ENCODE data around the gene CASP10. TPM values are rescaled to one million over a fixed set of nuclear protein-coding genes. Genes with fewer than 3 reads are reported as not detected.

CASP10 gene
- total and polyA plus RNA-seq, 2 experiments from 2014 or later, result 1.6 to 11.0 TPM

- H3K4me2 ChIP-seq, result no peak overlapping the region
- no peaks in the 10 kb centered on the region for H3K9me2 ChIP-seq (replicated peaks; ENCODE audit: insufficient read depth)
- WGBS (ENCODE audit: low lambda C conversion rate, missing lambda C conversion rate), result 95% methylated on average over 12 of the region's 12 CpGs
- H2AFZ ChIP-seq, result no peak overlapping the region
- H3K27me3 ChIP-seq, result no peaks in the 10 kb centered on the region
- no peak overlapping the region for H3K27ac ChIP-seq
- TF ChIP-seq EZH2phosphoT487 (IDR thresholded peaks at IDR 0.05; ENCODE audit: low read depth, severe bottlenecking, unreplicated experiment) (no peak), CTCF (IDR thresholded peaks at IDR 0.05; ENCODE audit: poor library complexity) (no peak), EZH2 (IDR thresholded peaks at IDR 0.05; ENCODE audit: borderline replicate concordance) (no peak)
- no peaks in the 10 kb centered on the region for H3K9me3 ChIP-seq (ENCODE audit: low read depth)
- H3K4me3 ChIP-seq, result no peak overlapping the region
- H3K79me2 ChIP-seq, result no peaks in the 10 kb centered on the region
- peaks cover 7% of the 10 kb centered on the region for H3K4me1 ChIP-seq (ENCODE audit: insufficient read depth)
- H4K20me1 ChIP-seq (ENCODE audit: insufficient read depth, poor library complexity, severe bottlenecking), result no peaks in the 10 kb centered on the region
- H3K36me3 ChIP-seq (replicated peaks; ENCODE audit: insufficient read depth, low read depth), result no peaks in the 10 kb centered on the region
- DNase-seq (ENCODE audit: low spot score), result no peak
Measured at GRCh38 chr2:201208563-201209252, 25.8 kb downstream of the CASP10 start.

GRCh38 chr2:201215963-201216362, 33.0 kb downstream of the CASP10 start:
- Histone ChIP-seq H3K36me3 (replicated peaks; ENCODE audit: insufficient read depth, low read depth) (no peaks in the 10 kb centered on the region), H4K20me1 (ENCODE audit: insufficient read depth, poor library complexity, severe bottlenecking) (no peaks in the 10 kb centered on the region), H3K9me3 (ENCODE audit: low read depth) (no peaks in the 10 kb centered on the region), H3K9me2 (replicated peaks; ENCODE audit: insufficient read depth) (no peaks in the 10 kb centered on the region), H3K27me3 (no peaks in the 10 kb centered on the region), H3K27ac (no peak overlapping the region), H3K4me3 (no peak overlapping the region), H3K4me2 (no peak overlapping the region), H3K79me2 (no peaks in the 10 kb centered on the region), H2AFZ (no peak overlapping the region), H3K4me1 (ENCODE audit: insufficient read depth) (peaks cover 13% of the 10 kb centered on the region)
- 97% methylated on average over 4 of the region's 4 CpGs for WGBS (ENCODE audit: low lambda C conversion rate, missing lambda C conversion rate)
- DNase-seq (ENCODE audit: low spot score), result no peak
- TF ChIP-seq CTCF (IDR thresholded peaks at IDR 0.05; ENCODE audit: poor library complexity) (no peak), EZH2phosphoT487 (IDR thresholded peaks at IDR 0.05; ENCODE audit: low read depth, severe bottlenecking, unreplicated experiment) (no peak), EZH2 (IDR thresholded peaks at IDR 0.05; ENCODE audit: borderline replicate concordance) (no peak)

- no peak overlapping the region for H3K4me2 ChIP-seq
- DNase-seq (ENCODE audit: low spot score), result no peak
- TF ChIP-seq EZH2 (IDR thresholded peaks at IDR 0.05; ENCODE audit: borderline replicate concordance) (no peak), CTCF (IDR thresholded peaks at IDR 0.05; ENCODE audit: poor library complexity) (no peak), EZH2phosphoT487 (IDR thresholded peaks at IDR 0.05; ENCODE audit: low read depth, severe bottlenecking, unreplicated experiment) (no peak)
- no peaks in the 10 kb centered on the region for H3K27me3 ChIP-seq
- no peaks in the 10 kb centered on the region for H3K79me2 ChIP-seq
- H3K9me3 ChIP-seq (ENCODE audit: low read depth), result no peaks in the 10 kb centered on the region
- no peak overlapping the region for H2AFZ ChIP-seq
- H3K36me3 ChIP-seq (replicated peaks; ENCODE audit: insufficient read depth, low read depth), result no peaks in the 10 kb centered on the region
- 96% methylated on average over 1 of the region's 1 CpG for WGBS (ENCODE audit: low lambda C conversion rate, missing lambda C conversion rate)
- no peak overlapping the region for H3K4me3 ChIP-seq
- H3K4me1 ChIP-seq (ENCODE audit: insufficient read depth), result peaks cover 13% of the 10 kb centered on the region
- H4K20me1 ChIP-seq (ENCODE audit: insufficient read depth, poor library complexity, severe bottlenecking), result no peaks in the 10 kb centered on the region
- no peaks in the 10 kb centered on the region for H3K9me2 ChIP-seq (replicated peaks; ENCODE audit: insufficient read depth)
- H3K27ac ChIP-seq, result no peak overlapping the region
Measured at GRCh38 chr2:201216918-201217317, 34.0 kb downstream of the CASP10 start.
